HG02759 (cell line): ENCODE measurements around the gene SYNDIG1L.
"Not testable (repeated sequence)": the region's sequence is repeated elsewhere in the genome, so short reads cannot be mapped to it uniquely, and the experiment has no call there.

Experiments used
- ATAC-seq: cut with Tn5 transposase; IDR thresholded peaks from one replicate; pipeline ENCODE4 v1.9.1; 2021; ENCODE audit warnings: mild to moderate bottlenecking, moderate library complexity; ENCODE audit not compliant: unreplicated experiment

The SYNDIG1L gene

DNA sequence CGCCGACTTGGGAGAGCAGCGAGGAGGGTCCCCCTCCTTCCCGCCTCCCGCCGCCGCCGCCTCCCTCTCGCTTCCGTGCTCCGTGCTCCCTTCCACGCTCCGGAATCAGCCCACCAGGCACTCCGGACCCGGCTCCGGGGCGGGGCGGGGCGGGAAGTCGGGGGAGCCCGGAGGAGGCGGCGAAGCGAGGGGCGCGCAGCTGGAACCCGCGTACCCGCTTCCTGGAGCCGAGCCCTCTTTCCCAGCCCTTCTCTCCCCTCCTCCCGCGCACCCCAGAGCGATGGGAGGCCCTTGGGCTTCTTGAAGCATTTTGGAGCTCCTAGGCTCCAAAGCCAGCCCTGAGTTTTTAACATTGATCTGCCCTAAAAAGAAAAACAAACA is at the start of gene SYNDIG1L:
SYNDIG1L (minus strand) TSS at position 9 of the 381 bp plus-strand sequence. CDS start 16,466 bp downstream, outside the sequence.
- no peak for ATAC-seq

DNA sequence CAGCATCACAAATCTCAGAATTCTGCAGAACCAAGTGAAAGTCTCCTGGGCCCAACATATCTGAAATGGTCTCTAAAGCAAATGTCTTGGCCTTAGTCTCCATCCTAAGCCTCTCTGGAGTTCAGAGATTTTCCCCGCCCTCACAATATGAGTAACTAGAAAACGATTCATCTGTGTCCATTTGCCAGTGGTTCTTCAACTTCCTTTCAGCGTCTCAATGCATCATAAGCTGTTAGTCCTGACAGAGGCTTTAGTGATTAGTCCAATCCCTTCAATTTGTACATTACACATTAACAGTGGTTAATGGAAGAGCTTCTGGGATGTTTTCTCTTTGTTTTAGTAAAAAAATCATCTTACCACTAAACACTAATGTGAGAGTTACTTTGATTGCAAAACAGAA is 49.7 kb upstream of the SYNDIG1L start:
- no peak for ATAC-seq

DNA sequence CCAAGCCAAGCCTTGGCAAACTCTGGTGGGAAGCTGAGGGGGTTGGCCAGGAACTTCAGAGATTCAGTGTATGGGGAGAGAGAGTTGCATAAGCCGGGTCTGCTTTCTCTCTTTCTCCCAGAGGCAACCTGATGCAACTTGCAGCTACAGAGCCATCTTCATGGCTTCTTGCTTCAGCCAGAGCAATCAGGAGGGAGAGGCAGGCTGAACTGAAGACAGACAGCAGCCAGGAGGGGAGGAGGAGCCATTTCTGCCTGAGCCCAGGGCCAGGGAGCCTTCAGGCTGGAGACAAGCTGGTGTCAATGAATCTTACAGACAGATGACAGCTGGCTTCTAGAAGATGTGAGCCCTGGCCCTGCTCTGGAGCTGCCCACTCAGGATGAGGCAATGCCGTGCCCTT is 48.4 kb upstream of the SYNDIG1L start:
- no peak for ATAC-seq

DNA sequence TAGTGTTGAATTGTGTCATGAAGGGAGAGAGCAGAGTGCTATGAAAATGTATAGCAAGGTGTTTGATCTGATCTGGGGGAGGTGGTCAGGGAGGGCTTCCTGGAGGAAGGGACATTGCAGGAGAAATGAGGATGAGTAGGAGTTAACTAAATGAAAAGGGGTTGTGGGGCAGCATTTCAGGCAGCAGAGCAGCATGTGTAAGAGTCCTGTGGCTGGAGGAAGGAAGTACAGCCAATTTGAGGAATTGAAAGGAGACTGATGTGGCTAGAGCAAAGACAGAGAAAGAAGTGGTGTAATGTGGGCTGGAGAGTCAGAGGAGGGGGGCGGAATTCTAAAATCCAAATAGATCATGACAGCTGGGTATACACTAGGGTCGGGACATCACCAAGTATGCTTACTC is 46.6 kb upstream of the SYNDIG1L start:
- no peak for ATAC-seq

DNA sequence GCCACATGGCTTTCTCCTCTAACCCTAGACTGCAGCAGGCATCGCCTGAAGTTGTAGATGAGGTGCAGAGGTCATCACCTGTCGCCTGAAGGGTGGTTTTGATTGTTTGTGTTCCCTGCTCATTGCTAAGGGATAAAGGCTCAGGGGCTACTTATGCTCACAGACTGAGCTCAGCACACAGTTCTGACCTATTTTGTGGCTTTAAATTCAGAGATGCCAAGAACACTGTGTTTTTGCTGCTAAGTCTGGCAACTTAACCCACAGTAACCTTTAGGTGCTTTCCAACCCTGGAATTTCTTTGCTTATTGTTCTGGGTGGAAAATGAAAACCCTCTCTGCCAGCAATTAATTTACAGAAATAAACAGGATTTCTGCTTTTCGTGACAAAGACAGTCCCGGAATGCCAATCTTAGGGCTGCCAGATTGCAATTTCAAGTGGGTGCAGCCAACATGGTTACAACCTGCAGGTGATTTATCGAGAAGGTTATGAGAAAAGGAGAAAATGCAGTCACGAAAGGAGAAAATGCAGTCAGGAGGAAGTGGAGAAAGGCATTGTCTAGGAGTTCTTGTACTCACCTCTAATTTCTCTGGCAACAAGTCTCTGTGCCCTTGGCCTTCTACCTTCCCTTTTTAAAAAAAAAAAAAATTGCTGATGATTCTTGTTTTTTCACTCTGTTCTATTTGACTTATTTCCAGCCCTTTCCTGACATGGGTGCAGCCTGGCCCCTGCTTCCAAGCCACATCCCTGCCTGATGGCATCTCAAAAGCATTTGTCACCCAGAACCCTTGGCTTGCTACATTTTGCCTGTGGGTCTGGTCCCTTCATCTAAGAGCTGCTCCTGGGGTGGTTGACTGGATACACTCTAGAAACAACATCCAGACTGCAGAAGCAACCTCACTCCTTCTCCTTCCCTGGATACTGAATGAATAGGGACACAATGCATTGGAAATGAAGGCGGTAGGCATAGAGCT is 43.8 kb upstream of the SYNDIG1L start:
- no peak for ATAC-seq

DNA sequence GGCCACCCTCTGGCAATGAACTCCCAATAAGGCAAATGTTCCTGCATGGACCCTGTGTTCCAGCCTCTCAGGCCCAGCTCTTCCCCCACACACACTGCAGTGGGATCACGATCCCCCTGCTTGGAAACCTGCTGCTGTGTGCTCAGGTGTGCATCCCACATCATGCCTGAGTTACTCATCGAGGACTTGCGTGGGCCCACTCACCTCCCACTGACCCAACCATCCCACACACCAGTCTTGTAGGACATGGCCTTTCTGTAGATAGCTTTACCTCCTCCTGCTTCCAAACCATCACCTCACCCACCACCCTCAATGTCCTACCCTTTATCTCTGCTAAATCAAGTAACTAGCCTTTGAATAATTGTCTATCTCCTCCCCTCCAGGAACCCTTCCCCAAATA is 42.5 kb upstream of the SYNDIG1L start:
- no peak for ATAC-seq

DNA sequence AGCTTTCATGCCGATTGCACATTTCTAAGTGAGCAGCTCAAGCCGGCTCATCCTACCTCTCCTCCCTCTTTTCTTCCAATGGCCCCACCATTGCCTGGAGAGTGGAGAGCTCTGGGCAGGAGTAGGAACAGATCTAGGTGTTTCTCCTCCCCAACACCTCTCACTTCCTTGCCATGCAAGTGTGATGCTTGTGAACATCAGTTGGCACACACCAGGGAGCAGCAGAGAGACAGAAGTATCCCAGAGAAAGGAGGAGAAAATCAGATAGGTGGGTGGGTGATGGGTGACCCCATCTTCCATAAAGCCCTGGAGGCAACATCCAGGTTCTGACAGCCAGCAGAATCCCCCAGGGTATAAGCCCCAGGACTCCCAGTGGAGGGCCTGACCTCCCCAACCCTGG is 39.3 kb upstream of the SYNDIG1L start:
- ATAC-seq = no peak

DNA sequence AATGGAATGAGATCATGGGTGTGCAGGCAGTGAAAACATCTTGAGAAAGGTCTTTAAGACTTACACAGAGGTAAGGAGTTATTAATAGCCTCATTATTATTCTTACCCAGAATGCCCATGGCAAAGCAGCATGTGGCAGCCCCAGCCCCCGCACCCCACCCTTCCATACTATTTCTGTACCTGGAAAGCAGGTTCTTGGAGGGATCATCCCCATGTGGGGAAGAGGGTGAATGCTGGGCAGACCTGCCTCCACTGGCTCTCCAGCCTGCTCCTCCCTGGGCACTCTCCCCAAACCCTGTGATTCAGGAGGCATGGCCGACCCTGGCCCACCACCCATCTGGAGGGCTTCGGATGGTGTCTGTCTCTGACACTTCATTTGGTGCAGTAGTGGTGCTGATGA is 38.8 kb upstream of the SYNDIG1L start:
- no peak for ATAC-seq

DNA sequence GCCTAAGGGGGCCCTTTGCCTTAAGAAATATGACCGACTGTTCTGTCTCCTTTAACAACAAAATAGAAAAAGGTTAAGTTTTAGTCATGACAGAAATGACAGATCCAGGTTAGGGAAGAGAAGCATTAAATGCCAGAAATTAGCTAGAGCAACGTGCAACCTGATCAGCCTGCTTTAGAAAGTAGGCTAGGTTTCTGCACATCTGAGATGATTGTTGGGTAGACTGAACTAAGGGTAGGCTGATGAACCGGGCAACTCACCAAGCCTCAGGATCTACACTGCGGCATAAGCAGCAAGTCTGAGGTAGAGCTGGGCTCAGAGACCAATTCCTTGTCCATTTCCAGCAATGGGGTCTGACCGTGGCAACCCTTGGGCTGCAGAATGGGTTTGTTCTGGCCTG is 37.7 kb upstream of the SYNDIG1L start:
- ATAC-seq = no peak

DNA sequence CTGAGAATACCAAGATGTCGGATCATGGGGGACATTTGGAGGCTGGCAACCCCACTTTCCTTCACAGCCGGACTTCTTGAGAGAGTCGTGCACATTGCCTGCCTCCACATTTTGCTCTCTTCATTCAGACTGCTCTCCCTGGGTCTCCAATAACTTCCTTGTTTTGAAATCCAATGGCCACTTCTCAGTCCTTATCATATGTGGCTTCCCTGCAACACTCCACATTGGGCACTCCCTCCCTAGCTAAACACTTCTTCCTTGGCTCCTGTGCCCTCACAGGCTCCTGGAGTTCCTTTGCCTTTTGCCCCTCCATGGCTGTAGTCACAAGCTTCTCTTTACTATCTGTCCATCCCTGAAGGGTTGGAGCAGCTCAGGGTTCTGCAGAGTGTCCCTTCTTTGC is 37.0 kb upstream of the SYNDIG1L start:
- no peak for ATAC-seq

DNA sequence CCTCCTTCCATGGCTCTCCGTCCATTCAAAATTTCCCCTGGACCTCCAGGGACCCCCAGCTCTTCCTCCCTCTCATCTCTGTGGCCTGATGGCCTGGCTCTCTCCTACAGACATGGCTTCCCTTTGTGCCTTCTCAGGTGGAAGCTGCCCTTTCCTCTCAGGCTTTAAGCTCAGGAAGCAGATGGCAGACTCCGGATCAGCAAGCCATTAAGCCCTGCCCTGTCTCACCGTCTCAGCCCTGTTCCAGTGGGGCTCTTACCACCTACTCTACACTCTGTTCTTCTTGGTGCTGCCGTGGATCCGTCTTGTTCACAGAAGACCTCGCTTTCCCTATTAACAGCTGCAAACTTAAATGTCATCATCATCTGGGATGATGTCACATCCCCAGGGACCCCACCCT is 34.0 kb upstream of the SYNDIG1L start:
- no peak for ATAC-seq

DNA sequence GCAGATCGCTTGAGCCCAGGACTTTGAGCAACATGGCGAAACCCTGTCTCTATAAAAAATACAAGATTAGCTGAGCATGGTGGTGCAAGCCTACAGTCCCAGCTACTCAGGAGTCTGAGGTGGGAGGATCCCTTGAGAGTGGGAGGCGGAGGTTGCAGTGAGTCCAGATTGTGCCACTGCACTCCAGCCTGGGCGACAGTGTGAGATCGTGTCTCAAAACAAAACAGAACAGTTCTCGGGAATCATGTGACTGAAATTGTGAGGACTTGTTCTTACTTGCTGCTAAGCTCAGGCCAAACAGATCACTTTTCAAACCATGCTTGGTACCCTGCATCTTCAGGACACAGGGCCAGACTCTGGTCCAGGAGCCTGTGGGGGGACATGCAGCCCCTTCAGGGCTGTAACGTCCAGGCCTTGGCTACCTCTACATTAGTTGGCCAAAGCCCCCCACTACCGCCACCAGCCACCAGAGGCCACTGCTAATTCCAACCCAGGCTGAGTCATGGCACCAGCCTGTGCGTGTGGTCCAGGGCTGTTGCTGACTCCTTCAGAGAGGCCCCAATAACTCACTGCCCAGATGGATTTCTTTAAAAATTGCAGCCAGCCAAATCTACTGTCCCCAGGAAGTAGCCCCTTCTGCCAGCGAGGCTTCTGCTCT is 33.4 kb upstream of the SYNDIG1L start:
- no peak for ATAC-seq

DNA sequence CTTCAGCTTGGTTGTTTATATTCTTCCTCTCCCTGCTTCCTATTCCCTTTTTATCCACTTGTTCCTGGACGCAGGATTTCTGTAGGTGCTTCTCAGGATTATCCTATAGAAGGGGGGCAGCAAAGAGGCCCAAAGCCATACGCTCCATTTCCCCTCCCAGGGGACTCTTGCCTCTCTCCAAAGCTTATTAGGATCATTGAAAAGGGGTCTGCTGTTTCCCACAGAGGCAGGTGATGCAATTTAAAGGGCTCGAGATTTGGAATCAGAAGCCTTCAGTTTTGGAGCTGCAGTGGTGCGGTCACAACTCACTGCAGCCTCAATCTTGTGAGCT is 31.5 kb upstream of the SYNDIG1L start:
- ATAC-seq = no peak

DNA sequence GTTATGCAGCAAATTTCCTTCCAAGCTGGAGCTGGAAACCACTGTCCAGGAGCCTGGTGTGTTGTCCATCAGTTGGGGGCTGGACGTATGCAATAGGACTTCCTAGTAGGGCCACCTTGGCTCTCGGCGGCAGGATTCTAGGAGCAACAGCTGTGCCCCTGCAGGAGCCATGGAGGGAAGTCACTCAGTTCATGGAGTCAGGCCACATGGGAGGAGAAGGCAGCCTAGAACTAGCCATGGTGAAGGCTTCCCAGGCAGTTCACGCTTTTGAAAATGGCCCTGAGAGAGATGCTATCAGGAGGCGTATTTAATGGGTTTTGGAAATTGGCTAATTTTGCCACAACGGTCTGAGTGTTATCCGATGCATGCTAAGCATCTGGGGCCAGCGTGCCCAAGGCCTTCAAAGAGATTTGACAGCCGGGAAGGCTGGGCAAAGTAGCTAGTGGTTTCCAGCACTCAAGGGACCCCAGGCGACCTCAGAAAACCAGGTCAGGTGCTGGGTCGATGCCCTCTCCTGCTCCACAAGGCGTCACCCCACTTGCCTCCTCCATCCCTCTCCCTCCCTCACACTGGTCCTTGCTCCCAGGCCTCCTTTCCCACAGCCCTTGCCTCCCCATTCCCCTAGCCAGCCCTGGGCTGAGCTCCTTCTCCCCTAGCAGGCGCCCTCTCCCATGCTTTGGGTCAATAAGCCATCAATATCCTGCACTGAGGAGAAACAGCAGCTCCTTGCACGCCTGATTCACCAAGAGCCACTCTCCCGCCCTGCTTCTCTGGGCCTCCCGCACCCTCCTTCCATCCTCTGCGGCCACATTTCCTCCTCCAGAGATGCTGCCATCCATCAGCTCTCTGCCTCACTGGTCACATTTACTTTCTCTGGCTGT is 30.9 kb upstream of the SYNDIG1L start:
- ATAC-seq = no peak

DNA sequence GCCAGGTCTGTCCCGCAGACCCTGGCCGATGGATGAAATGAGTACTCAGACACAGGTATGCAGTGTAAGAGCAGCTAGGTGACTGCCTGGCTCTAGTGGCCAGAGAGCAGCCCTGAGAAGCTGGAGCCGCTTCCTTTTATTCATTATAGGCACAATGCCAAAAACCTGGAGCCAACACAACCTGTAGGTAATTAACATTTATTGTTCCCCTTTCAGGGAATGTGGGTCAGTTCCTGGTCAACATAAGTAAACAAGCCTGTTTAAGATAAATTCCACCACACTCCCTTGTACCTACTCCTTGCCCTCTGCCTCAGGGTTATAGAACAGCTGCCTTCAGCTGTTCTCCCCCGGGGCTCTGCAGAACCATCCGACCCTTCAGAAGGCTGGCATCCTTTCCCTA is 28.4 kb upstream of the SYNDIG1L start:
- not testable (repeated sequence) for ATAC-seq

DNA sequence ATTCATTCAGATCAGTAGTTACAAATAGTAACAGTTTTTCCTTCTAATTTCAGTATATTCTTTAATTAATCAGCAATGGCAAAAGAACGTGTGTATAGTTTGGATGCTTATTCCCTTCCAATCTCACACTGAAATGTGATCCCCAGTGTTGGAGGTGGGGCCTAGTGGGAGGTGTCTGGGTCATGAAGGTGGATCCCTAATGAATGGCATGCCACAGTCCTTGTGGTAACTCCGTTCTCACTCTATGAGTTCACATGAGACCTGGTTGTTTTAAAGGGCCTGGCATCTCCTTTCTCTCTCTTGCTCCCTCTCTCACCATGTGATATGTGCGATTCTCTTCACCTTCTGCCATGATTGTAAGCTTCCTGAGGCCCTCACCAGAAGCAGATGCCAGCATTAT is 18.9 kb upstream of the SYNDIG1L start:
- ATAC-seq = no peak

DNA sequence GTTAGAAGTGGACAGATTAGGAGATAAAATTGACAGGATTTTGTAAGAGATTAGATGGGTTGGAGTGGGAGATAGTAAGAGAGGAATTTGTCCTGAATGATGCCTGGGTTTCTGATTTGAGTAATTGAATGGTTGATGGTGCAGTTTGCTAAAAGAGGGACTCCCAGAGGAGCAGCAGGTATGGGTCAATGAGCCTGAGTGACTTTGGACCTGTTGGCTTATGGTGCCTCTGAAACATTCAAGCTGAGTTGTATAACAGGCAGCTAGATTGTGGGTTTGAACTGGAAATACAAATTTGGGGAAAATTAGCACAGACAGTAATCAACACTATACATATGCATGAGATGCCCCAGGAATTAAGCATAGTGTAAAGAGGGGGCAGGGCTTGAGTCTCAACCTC is 16.7 kb upstream of the SYNDIG1L start:
- ATAC-seq = no peak

DNA sequence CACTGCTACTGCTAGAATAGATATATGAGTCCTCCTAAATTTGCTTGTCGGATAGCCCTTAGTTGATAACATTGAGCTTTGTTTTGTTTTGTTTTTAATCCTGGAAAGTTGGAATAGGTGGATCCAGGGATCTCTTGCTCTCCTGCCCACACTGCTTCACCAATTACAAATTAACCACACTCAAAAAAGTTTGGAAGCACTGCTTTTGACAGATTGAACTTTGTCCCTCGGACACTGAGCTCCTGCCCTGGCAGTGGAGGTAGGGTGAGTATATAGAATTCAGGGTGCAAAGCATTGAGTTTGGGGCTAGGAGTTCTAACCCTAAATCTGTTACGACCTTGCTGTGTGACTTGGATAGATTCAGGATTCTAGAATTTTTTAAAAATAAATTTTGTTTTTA is 15.1 kb upstream of the SYNDIG1L start:
- ATAC-seq = no peak

DNA sequence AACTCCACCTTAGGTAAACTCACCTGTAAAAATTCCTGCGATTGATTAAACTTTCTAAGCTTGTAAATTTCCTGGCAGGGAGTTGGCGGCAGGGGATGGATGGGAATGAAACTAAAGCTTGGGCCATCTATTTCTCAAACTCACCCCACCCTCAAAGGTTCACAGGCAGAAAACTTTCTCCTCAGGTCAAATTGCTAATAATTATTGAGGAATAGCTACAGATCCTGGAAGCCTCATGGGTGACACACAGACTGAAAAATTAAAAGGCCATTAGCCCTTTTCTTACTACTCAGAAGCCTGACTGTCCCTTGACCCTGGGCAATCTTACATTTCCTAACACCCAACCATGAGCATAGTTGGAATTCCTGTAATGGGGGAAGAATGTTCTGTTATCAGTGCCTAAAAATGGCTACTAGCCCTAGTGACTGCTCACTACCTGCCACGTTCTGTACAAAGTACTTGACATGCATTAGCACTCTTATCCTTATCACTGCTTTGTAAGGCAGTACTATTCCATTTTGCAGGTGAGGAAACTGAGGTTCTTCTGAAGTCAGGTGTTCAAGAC is 12.4 kb upstream of the SYNDIG1L start:
- ATAC-seq = no peak

DNA sequence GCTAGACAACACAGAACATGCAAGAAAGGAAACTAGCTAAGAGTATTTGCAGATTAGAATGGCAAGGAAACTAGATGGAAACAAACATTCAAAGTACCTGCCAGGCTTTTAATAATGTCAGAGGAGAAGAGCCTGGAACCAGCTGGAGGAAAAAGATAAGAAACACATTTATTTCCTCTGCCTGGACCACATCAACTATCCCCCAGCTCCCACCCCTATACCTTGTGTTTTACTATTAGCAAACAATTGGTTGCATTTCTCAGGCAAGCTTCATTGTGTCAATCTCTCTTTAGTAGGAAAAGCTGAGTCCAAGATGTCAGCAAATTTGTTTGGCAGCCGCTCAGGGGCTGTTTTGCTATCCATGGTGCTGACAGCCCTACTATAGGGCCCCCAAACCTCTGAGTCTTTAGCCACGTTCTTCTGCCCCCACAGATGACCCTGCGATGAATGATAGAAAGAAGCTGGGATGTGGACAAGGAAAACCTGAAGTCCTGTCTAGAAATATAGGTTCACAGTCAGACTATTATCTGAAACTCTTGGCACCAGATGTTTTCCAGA is 11.6 kb upstream of the SYNDIG1L start:
- ATAC-seq = no peak

DNA sequence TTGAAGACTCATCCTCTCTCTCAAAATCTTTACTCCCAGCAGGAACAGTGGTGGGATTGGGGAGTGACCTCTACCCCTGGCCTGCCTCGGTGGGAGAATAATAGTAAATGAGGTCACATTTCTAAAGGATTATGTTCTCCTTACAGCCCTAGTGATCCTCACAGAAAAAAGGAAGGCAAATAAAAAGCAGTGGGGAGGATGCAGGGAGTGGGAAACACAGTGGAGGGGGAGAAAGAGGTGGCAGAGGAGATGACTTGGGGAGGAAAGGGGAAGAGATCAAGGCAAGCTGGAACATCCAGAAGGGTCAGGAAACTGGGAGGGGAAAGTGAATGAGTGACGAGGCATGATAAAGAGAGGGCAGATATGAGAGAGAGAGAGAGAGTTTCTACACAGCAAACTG is 8.3 kb upstream of the SYNDIG1L start:
- ATAC-seq = no peak
